Measurements from ENCODE around the gene TGFBR2.

TGFBR2 gene

GRCh38 chr3:30719536-30719935 lies 113.1 kb downstream of the TGFBR2 start:
- no peak for DNase-seq (ENCODE audit: low read depth in 2 of 2)

GRCh38 chr3:30720586-30721313 lies 114.3 kb downstream of the TGFBR2 start:
- DNase-seq (ENCODE audit: low read depth in 2 of 2): peak; percentile 21 to 25

DNA sequence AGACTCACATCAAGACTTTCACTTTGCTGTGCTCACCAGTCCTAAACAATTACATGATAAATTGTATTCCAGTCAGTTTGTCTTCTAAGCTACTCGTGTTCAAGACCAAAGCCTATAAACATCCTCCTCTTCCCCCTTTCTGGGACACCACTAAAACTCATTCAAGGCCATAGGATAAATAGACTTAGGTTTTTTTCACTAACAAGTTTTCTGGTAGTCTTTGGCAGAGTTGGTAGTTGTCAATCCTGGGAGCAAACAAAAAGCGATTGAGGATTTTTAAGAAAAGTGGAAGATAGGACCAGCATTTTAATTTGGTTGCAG lies 114.9 kb downstream of the TGFBR2 start:
- no peak for DNase-seq (ENCODE audit: low read depth in 2 of 2)

DNA sequence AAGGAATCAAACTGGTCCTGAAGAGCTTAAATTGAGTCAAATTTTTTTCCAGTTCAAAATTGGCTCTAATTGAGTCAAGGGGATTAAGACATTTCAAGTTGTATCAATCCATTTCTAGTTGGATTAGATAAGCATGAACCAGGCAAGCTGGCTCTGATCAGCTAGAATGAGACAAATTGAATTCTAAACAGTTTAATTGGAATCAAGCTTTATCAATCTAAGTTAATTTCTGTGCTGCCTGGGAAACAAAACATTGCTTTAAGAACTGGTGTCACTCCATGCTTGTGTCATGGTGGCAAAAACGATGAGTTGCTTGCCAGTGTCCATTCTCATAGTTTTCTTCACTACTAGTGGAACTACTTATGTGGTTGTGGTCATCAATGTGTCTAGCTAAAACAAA lies 116.8 kb downstream of the TGFBR2 start:
- DNase-seq (ENCODE audit: low read depth in 2 of 2): no peak

DNA sequence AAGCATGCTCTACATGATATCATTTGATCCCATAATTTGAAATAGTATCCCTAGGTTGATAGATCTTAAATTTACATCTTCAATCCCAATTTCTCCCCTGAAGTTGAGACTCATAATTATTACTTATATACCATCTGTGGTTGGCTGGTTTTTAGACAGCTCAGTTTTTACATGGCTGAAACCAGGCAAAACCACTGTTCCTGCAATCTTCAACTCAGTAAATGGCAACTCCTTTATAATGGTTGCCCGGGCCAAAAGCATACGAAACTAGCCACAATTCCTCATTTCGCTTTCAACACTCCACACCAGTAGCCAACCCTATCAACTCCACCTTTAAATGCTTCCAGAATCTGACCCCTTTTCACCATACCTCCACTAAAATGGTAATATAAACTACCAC lies 118.5 kb downstream of the TGFBR2 start:
- DNase-seq (ENCODE audit: low read depth in 2 of 2): no peak

GRCh38 chr3:30728143-30728542 lies 121.7 kb downstream of the TGFBR2 start:
- DNase-seq (ENCODE audit: low read depth in 2 of 2): no peak

DNA sequence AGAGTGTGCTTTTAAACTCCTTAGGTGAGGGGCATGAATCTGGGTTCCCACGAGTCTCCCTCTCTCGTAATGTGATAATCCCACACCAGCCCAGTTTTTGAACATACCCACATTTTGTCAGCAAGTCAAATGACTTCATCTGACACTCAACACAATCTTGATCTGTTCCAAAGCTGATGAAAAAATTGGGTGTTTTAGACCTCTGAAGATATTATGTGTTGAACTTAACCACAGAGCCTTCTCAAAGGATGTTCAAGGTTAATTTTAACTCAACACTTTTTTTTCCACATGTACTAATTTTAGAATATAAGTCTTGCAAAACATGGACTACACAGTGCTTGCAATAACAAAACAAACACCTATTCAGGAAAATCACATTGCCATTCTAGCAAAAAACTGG lies 123.1 kb downstream of the TGFBR2 start:
- DNase-seq (ENCODE audit: low read depth in 2 of 2): no peak

GRCh38 chr3:30729936-30730335 lies 123.5 kb downstream of the TGFBR2 start:
- no peak for DNase-seq (ENCODE audit: low read depth in 2 of 2)

GRCh38 chr3:30730967-30731366 lies 124.6 kb downstream of the TGFBR2 start:
- no peak for DNase-seq (ENCODE audit: low read depth in 2 of 2)

DNA sequence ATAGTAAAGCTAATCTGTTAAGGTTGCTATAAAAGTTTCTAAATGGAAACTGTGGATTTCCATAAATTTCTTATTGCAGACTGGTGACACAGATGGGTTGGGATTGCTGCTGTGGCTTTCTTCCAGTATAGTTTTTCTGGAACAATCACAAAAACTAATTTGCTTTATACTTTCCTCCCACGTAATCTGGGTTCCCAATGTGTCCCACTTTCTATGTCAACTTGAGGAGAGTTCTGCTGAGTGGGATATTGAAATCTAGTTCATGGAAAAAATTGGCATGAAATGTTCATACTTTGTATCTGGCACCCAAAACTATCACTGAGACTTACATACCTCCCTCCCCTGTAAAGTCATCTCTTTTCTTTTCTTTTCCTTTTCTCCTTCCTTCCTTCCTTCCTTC lies 126.8 kb downstream of the TGFBR2 start:
- no peak for DNase-seq (ENCODE audit: low read depth in 2 of 2)

- no peak for DNase-seq (ENCODE audit: low read depth in 2 of 2)
These were observed 127.3 kb downstream of the TGFBR2 start for GRCh38 chr3:30733696-30734095.

DNA sequence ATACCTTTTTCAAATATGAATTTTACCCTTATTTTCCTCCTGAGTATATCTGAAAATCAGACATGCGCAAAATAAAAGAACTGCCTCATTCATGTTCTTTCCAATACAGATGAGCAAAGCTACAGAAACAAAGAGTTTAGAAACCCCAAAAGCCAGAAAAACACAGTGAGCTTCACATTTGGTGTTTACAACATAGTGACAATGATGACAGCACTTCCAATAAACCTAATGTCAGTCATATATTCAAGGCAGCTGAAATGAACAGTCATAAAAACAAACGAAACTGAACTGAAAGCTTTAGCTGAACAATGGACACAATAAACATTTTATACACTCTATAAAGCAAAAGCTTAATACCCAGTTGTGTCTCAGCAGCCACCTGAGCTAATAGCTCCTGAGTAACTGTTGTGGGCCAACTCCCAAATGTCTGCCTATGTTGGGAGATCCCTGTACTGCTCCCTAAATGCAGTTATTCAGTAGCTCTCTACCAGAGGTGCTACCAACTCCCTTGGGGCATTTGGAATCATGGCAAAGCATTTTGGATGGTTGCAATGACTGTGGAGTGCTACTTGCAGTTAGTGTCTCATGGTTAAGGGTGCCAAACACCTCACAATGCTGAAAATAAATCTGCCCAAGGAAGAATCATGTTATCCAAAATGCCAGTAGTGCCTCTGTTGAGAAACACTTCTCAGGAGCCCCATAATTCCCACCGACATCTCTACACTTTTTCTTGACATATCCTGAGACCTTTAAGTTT lies 131.5 kb downstream of the TGFBR2 start:
- DNase-seq (ENCODE audit: low read depth in 2 of 2): no peak

- DNase-seq (ENCODE audit: low read depth in 2 of 2): no peak
These were observed 132.2 kb downstream of the TGFBR2 start for GRCh38 chr3:30738605-30739004.

DNA sequence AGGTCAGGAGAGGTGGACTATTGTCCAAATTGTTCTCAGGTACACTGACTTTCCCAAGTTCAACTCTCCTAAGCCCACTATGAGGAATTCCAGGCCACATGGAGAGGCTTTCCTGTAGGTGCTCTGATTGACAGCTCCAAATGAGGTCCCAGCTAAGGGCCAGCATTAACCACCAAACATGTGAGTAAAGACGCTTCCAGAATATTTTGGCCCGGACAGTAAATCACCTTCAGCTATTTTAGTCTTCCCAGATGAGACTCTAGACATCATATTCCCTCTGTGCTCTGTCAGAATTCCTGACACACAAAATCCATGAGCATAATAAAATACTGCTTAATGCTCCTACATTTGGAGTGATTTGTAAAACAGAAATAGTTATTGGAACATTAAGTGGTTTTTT lies 135.5 kb downstream of the TGFBR2 start:
- no peak for DNase-seq (ENCODE audit: low read depth in 2 of 2)

GRCh38 chr3:30742796-30743619 lies 136.6 kb downstream of the TGFBR2 start:
- DNase-seq (ENCODE audit: low read depth in 2 of 2): no peak

All from fibroblast of skin of left quadriceps (primary cell).